ENCODE data around the gene TPBGL. TPM values are rescaled to one million over a fixed set of nuclear protein-coding genes. Genes with fewer than 3 reads are reported as not detected.

Gene TPBGL
- total and polyA plus RNA-seq, 4 donors, result 0.11 to 3.3 (median 1.6) TPM

DNA sequence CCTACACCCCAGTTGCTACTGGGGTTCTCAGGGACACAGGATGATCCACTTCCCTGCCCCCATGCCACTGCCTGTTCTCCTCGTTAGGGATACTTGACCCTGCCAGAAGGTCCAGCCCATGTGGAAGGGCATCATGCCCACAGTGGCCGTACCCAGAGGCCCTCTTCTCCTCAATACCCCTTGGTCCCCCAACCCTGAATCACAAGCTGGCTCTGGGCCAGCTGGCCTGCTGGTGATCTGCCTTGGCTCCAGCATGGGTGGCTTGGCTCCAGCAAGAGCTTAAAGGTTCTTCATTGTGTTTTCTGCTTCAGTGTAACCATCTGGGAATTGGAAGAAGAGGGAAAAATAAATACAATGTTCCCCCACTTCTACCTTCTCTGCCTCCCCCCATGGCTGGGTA, 11.1 kb upstream of the TPBGL start:
- Histone ChIP-seq H3K27ac (ENCODE audit: low read depth, low read length) (no peak overlapping the region), H3K4me1 (ENCODE audit: control insufficient read depth, insufficient read depth, low read length) (peaks cover 8% of the 10 kb centered on the region), H3K36me3 (ENCODE audit: control insufficient read depth, insufficient read depth, low read length) (no peaks in the 10 kb centered on the region), H3K27me3 (ENCODE audit: control insufficient read depth, insufficient read depth, low read length) (no peaks in the 10 kb centered on the region), H3K9me3 (ENCODE audit: control insufficient read depth, insufficient read depth, low read length) (no peaks in the 10 kb centered on the region), H3K4me3 (ENCODE audit: low read depth, low read length) (no peak overlapping the region)
- WGBS (ENCODE audit: insufficient coverage), result 56% methylated on average over 2 of the region's 2 CpGs
- DNase-seq (ENCODE audit: low read depth in 4 of 6, low spot score in 6 of 6), result peak in 1 of 6 donors; percentile 24

DNA sequence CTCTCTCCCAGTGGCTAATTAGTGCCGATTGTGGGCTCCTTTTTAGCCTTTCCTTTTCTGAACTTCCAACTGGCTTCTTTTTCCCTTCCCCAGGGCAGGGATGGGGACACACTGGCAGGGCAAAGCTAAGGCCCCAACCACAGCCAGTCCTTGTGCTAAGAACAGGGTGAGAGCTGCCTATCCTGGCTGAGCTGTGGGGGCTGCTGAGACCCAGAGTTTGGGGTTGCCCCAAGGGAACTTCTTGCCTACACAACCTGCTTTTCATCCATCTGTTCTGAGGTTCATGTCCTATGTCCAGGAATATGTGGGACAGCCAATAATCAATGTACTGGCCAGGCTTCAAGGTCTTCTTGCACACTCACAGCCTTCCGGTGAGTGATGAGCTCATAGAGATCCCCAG, 10.0 kb upstream of the TPBGL start:
- Histone ChIP-seq H3K27me3 (ENCODE audit: control insufficient read depth, insufficient read depth, low read length) (no peaks in the 10 kb centered on the region), H3K4me1 (ENCODE audit: control insufficient read depth, insufficient read depth, low read length) (peaks cover 8% of the 10 kb centered on the region), H3K9me3 (ENCODE audit: control insufficient read depth, insufficient read depth, low read length) (no peaks in the 10 kb centered on the region), H3K27ac (ENCODE audit: low read depth, low read length) (no peak overlapping the region), H3K4me3 (ENCODE audit: low read depth, low read length) (no peak overlapping the region), H3K36me3 (ENCODE audit: control insufficient read depth, insufficient read depth, low read length) (no peaks in the 10 kb centered on the region)
- no peak for DNase-seq (ENCODE audit: low read depth in 4 of 6, low spot score in 6 of 6)
- WGBS (ENCODE audit: insufficient coverage), result 78% methylated on average over 1 of the region's 2 CpGs

DNA sequence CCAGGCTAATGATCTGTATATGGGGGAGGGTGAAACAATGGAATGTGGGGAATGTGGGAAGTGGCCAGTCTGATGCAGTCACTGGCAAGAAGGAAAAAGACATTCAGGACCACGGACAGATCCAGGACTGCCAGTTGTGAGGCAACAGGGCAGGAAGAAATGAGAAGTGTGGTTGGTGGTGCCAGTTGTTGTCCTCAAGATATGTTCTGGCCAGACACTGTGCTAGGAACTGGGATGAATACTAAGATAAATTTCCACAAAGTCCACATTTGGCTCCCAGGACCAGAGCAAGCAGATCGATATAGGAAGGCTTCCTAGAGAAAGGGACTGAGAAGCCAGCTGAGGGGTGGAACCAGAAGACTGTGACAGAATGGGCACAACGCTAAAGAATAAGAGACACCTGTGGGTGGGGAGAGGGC, 6.8 kb upstream of the TPBGL start:
- Histone ChIP-seq H3K9me3 (ENCODE audit: control insufficient read depth, insufficient read depth, low read length) (no peaks in the 10 kb centered on the region), H3K27ac (ENCODE audit: low read depth, low read length) (no peak overlapping the region), H3K4me3 (ENCODE audit: low read depth, low read length) (no peak overlapping the region), H3K4me1 (ENCODE audit: control insufficient read depth, insufficient read depth, low read length) (peaks cover 8% of the 10 kb centered on the region), H3K27me3 (ENCODE audit: control insufficient read depth, insufficient read depth, low read length) (no peaks in the 10 kb centered on the region), H3K36me3 (ENCODE audit: control insufficient read depth, insufficient read depth, low read length) (no peaks in the 10 kb centered on the region)
- WGBS (ENCODE audit: insufficient coverage), result 40% methylated on average over 3 of the region's 3 CpGs
- DNase-seq (ENCODE audit: low read depth in 4 of 6, low spot score in 6 of 6), result peak in 1 of 6 donors; percentile 64

DNA sequence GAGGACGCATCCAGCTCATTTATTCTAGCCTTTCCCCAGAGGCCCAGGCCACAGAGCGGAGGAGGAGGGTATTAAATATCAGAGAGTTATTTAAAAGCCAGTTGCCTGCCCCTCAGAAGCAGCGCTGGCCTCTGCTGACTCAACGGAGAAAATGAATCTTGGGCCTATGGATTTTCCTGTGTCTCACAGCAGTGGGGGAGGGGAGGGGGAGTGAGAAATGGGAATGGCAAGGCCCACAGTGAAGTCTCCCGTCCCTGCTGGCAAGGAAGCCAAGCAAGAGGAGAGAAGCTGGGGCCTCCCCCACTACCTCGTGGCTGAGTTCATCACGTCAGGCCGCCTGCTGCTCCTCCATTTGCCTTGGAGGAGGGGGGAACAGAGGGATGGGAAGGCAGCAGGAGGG, 4.5 kb upstream of the TPBGL start:
- DNase-seq (ENCODE audit: low read depth in 4 of 6, low spot score in 6 of 6), result peak in 1 of 6 donors; percentile 67
- Histone ChIP-seq H3K4me3 (ENCODE audit: low read depth, low read length) (no peak overlapping the region), H3K4me1 (ENCODE audit: control insufficient read depth, insufficient read depth, low read length) (peaks cover 9% of the 10 kb centered on the region), H3K36me3 (ENCODE audit: control insufficient read depth, insufficient read depth, low read length) (no peaks in the 10 kb centered on the region), H3K27ac (ENCODE audit: low read depth, low read length) (no peak overlapping the region), H3K9me3 (ENCODE audit: control insufficient read depth, insufficient read depth, low read length) (no peaks in the 10 kb centered on the region), H3K27me3 (ENCODE audit: control insufficient read depth, insufficient read depth, low read length) (peaks cover 8% of the 10 kb centered on the region)
- WGBS (ENCODE audit: insufficient coverage), result 43% methylated on average over 3 of the region's 8 CpGs

DNA sequence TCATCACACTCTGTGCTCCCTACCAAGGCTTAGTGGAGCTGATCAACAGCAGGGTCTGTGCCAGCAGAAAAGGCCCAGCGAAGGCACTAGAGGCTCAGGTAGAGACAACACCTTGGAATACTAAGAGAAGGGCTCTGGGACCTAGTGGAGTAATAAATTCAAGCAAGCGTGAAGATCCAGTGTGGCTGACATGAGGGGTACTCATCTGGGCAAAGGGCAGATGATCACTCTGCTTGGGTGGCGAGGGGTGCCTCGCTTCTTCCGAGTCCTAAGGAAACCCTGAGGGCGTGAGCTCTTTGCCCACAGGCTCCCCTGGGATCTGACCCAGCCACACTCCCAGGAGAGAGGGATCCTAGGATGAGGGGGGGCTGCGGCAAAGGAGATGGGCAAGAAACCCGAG, 3.5 kb upstream of the TPBGL start:
- H3K4me3 ChIP-seq (ENCODE audit: low read depth, low read length), result no peak overlapping the region
- WGBS (ENCODE audit: insufficient coverage), result 89% methylated on average over 7 of the region's 8 CpGs
- H3K4me1 ChIP-seq (ENCODE audit: control insufficient read depth, insufficient read depth, low read length), result peaks cover 12% of the 10 kb centered on the region
- peaks cover 8% of the 10 kb centered on the region for H3K27me3 ChIP-seq (ENCODE audit: control insufficient read depth, insufficient read depth, low read length)
- H3K36me3 ChIP-seq (ENCODE audit: control insufficient read depth, insufficient read depth, low read length), result no peaks in the 10 kb centered on the region
- DNase-seq (ENCODE audit: low read depth in 4 of 6, low spot score in 6 of 6), result no peak
- H3K9me3 ChIP-seq (ENCODE audit: control insufficient read depth, insufficient read depth, low read length), result no peaks in the 10 kb centered on the region
- no peak overlapping the region for H3K27ac ChIP-seq (ENCODE audit: low read depth, low read length)

DNA sequence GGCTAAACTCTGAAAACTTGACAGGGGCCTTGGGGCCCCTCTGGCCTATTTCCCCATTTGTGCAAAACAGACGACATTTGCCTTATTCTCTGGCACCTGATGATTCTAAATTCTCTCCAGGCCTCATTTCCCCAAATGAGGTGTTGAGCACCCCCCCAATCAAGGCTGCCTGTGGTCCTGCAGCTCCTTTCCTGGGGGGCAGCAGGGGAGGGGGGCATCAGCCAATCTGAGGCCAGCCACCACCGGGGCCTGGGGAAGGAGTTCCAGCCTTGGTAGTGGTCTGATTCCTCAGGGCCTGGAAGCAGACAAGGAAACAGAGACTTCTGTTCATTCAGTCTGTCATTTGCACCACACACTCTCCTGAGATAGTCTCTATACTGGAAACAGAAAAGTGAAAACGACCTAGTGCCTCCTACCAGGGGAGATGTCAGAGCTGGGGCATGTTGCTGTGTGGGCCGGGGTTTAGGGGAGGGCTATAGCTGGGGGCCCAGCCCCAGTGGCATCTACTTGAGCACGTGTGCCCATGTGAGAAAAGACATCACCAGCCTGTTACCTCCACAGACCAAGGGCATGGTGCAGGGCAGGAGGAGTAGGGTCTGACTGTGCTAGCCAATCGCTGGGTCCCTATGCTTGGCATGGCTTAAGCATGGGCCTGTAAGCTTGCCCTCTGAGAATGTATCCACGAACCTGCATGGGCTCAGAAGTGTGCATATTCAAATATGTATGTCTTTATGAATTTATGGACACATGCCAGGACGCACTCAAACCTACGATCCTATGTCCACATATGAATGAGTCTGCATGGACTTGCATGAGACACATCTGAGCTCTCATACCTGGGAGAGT, 1.8 kb upstream of the TPBGL start:
- DNase-seq (ENCODE audit: low read depth in 4 of 6, low spot score in 6 of 6), result no peak
- Histone ChIP-seq H3K36me3 (ENCODE audit: control insufficient read depth, insufficient read depth, low read length) (no peaks in the 10 kb centered on the region), H3K4me1 (ENCODE audit: control insufficient read depth, insufficient read depth, low read length) (peaks cover 19% of the 10 kb centered on the region), H3K9me3 (ENCODE audit: control insufficient read depth, insufficient read depth, low read length) (no peaks in the 10 kb centered on the region), H3K4me3 (ENCODE audit: low read depth, low read length) (no peak overlapping the region), H3K27me3 (ENCODE audit: control insufficient read depth, insufficient read depth, low read length) (peaks cover 23% of the 10 kb centered on the region), H3K27ac (ENCODE audit: low read depth, low read length) (no peak overlapping the region)
- 72% methylated on average over 5 of the region's 9 CpGs for WGBS (ENCODE audit: insufficient coverage)

DNA sequence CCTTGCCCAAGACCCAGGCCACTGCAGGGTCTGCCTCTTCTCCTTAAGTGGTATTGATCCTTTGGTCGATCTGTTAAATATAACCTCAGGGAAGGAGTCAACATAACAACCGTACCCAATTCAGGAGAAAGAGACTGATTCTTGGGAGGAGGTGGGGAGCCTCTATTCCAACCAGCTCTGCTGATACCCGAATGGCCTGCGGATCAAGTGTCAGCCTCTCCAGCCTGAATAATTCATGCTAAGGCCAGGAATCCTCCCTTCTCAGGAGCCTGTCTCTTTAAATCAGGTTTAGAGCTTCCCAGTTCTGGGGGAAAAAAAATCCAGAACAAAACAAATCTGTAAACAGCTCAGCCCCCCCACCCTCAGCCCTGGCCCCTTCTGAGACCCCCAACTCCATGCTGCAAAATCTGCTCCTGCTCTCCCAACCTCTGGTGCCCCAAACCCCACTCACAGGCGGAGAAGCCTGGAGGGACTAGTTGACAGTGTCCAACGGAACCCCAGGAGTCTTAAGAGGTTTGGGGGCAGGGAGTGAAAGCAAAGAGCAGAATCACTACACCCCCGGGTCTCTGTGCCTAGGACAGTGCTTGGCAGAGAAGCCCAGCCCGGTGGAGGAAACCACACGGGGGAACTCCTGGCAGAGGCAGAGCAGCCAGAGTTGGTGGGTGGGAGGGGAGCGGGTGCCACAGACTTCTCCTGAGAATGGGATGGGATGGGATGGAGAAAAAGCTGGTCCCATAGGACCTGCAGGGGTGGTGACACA, 863 bp upstream of the TPBGL start:
- no peaks in the 10 kb centered on the region for H3K36me3 ChIP-seq (ENCODE audit: control insufficient read depth, insufficient read depth, low read length)
- H3K4me3 ChIP-seq (ENCODE audit: low read depth, low read length), result no peak overlapping the region
- peak in 1 of 6 donors; percentile 4 for DNase-seq (ENCODE audit: low read depth in 4 of 6, low spot score in 6 of 6)
- peaks cover 19% of the 10 kb centered on the region for H3K4me1 ChIP-seq (ENCODE audit: control insufficient read depth, insufficient read depth, low read length)
- H3K9me3 ChIP-seq (ENCODE audit: control insufficient read depth, insufficient read depth, low read length), result no peaks in the 10 kb centered on the region
- 23% methylated on average over 7 of the region's 10 CpGs for WGBS (ENCODE audit: insufficient coverage)
- no peak overlapping the region for H3K27ac ChIP-seq (ENCODE audit: low read depth, low read length)
- peaks cover 24% of the 10 kb centered on the region for H3K27me3 ChIP-seq (ENCODE audit: control insufficient read depth, insufficient read depth, low read length)

DNA sequence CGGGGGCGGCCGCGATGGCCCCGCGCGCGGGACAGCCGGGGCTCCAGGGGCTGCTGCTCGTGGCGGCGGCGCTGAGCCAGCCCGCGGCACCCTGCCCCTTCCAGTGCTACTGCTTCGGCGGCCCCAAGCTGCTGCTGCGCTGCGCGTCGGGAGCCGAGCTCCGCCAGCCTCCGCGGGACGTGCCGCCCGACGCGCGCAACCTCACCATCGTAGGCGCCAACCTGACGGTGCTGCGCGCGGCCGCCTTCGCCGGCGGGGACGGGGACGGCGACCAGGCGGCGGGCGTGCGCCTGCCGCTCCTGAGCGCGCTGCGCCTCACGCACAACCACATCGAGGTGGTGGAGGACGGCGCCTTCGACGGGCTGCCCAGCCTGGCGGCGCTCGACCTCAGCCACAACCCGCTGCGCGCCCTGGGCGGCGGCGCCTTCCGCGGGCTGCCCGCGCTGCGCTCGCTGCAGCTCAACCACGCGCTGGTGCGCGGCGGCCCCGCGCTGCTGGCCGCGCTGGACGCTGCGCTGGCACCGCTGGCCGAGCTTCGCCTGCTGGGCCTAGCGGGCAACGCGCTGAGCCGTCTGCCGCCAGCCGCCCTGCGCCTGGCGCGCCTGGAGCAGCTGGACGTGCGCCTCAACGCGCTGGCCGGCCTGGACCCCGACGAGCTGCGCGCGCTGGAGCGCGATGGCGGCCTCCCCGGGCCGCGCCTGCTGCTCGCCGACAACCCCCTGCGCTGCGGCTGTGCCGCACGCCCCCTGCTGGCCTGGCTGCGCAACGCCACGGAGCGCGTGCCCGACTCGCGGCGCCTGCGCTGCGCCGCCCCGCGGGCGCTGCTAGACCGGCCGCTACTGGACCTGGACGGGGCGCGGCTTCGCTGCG, 697 bp downstream of the TPBGL start:
- Histone ChIP-seq H3K4me1 (ENCODE audit: control insufficient read depth, insufficient read depth, low read length) (peaks cover 19% of the 10 kb centered on the region), H3K4me3 (ENCODE audit: low read depth, low read length) (peak overlapping the region; percentile 28), H3K27me3 (ENCODE audit: control insufficient read depth, insufficient read depth, low read length) (peaks cover 24% of the 10 kb centered on the region), H3K36me3 (ENCODE audit: control insufficient read depth, insufficient read depth, low read length) (no peaks in the 10 kb centered on the region), H3K9me3 (ENCODE audit: control insufficient read depth, insufficient read depth, low read length) (no peaks in the 10 kb centered on the region), H3K27ac (ENCODE audit: low read depth, low read length) (no peak overlapping the region)
- WGBS (ENCODE audit: insufficient coverage), result under 1% methylated on average over 140 of the region's 140 CpGs
- peak; percentile 61 to 94 (median 78) for DNase-seq (ENCODE audit: low read depth in 4 of 6, low spot score in 6 of 6)

DNA sequence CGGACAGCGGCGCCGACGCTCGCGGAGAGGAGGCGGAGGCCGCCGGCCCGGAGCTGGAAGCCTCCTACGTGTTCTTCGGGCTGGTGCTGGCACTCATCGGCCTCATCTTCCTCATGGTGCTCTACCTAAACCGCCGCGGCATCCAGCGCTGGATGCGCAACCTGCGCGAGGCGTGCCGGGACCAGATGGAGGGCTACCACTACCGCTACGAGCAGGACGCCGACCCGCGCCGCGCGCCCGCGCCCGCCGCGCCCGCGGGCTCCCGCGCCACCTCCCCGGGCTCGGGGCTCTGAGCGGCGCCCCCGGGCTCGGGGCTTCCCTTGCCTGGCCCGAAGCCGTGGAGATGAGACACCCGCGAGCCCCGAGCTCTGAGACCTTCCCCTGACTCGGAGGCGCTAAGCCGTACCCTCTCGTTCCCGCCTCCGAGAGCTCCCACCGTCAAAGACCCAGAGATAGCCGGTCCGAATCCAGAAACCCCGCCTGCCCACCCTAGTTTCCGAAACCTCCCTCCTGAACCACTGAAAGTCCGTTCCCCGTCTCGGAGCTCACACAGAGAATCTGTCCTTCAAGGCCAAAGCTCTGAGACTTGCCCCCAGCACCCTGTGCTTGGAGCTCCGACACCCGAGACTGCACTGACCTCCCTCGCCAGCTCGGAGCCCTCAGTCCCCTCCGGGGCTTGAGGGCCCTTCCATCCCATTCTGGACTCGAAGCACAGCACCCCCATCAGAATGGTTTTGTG, 1.5 kb downstream of the TPBGL start:
- Histone ChIP-seq H3K9me3 (ENCODE audit: control insufficient read depth, insufficient read depth, low read length) (no peaks in the 10 kb centered on the region), H3K4me3 (ENCODE audit: low read depth, low read length) (peak overlapping the region; percentile 28), H3K4me1 (ENCODE audit: control insufficient read depth, insufficient read depth, low read length) (peaks cover 19% of the 10 kb centered on the region), H3K27me3 (ENCODE audit: control insufficient read depth, insufficient read depth, low read length) (peaks cover 24% of the 10 kb centered on the region), H3K27ac (ENCODE audit: low read depth, low read length) (no peak overlapping the region), H3K36me3 (ENCODE audit: control insufficient read depth, insufficient read depth, low read length) (no peaks in the 10 kb centered on the region)
- whole genome bisulfite sequencing (ENCODE audit: insufficient coverage), result 5% methylated on average over 72 of the region's 72 CpGs
- DNase-seq (ENCODE audit: low read depth in 4 of 6, low spot score in 6 of 6), result no peak
